Motor neuron (in vitro differentiated cells): ENCODE data around the gene RGS2. TPM values are rescaled to one million over a fixed set of nuclear protein-coding genes. Genes with fewer than 3 reads are reported as not detected.

Source experiments
- ATAC-seq, 8 experiments: fragments of 200-7000 bp; cut with Tn5 transposase; replicated peaks in 6 of 8; 2 replicates each; pipeline ENCODE4 v1.8.0; 2021; ENCODE audit warnings: mild to moderate bottlenecking in 8 of 8, moderate library complexity in 8 of 8
- H3K27ac ChIP-seq, 2 donors: fragments of 250-450 bp; sonication (Bioruptor Pico); 2 replicates each; pipeline ENCODE4 v1.9.0; 2021; ENCODE audit warnings: antibody characterized with exemption in 2 of 2, mild to moderate bottlenecking in 2 of 2, moderate library complexity in 1 of 2
- H3K4me1 ChIP-seq, 2 donors: fragments of 250-450 bp; sonication (Bioruptor Pico); replicated peaks in 1 of 2; 2 replicates each; pipeline ENCODE4 v1.6.1; 2021; ENCODE audit warnings: antibody characterized with exemption in 2 of 2, mild to moderate bottlenecking in 2 of 2, moderate library complexity in 1 of 2
- H3K4me3 ChIP-seq, 5 donors: fragments of 250-450 bp; sonication (Bioruptor Pico); 2 replicates each; pipeline ENCODE4 v1.9.0; 2021; ENCODE audit warnings: antibody characterized with exemption in 5 of 5, mild to moderate bottlenecking in 5 of 5, moderate library complexity in 4 of 5
- WGBS, 10 experiments: fragments of 450-650 bp; shearing (Covaris generic); methylation state at CpG; one replicate each; pipeline ENCODE4 v1.0.0; 2022; 5-methylcytosine and 5-hydroxymethylcytosine counted together
- in situ Hi-C, 9 experiments: fragments of 400-800 bp; cut with MboI; loops; one replicate each; pipeline ENCODE4 v1.15.0; 2021; ENCODE audit warnings: low sequenced_read_pairs in 9 of 9, low pct_unique_long_range_greater_than_20kb in 2 of 9; ENCODE audit not compliant: unreplicated experiment in 9 of 9
- total RNA-seq, 8 experiments: library from RNA; unstranded; fragments of 300-600 nt; gene quantifications; 2 replicates each; pipeline versions ENCODE4 v1.2.3 to v1.2.4, GENCODE V29; 2022

RGS2 gene
- total RNA-seq, 8 experiments from 2014 or later: 8.5 to 93.9 (median 50.1) TPM

DNA sequence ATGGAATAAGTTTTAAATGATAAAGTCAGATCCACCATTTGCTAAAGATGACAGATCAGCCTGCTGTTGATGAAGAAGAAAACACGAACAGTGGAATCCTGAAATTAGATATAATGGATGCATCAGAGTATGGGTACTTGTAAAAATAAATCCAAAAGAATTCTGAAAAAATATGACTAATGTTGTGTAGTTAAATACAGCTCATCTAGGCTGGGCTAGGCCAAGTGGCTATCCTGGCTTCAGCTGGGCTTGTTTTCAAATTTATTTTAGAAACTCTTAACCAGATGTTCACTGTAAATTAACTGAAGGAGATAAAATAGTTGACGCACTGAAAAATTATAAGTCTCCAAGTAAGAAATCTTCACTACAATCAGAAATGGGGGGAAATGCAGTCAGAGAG lies 7.4 kb upstream of the RGS2 start:
- no peak for ATAC-seq
- in situ Hi-C loops: loop anchor here in 4 of 9 experiments (10.0 to 25.0 kb wide), 2 partner anchors 211 to 213 kb away; no protein-coding TSS in a partner anchor
- Histone ChIP-seq H3K27ac (no peak overlapping the region), H3K4me1 (no peaks in the 10 kb centered on the region), H3K4me3 (no peak overlapping the region)
- 32 to 100% (median 90%) methylated on average over 1 to 2 of the region's 2 CpGs for WGBS, 10 experiments

DNA sequence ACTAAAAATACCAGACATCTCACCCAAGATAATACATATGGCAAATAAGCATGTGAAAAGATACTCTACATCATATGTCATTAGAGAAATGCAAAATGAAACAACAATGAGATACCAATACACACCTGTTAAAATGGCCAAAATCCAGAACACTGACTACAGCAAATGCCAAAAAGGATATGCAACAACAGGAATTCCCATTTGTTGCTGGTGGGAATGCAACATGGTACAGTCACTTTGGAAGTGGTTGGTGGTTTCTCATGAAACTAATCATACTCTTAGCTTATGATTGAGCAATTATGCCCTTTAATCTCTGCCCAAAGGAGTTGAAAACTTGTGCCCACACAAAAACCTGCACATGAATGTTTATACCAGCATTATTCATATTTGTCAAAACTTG lies 6.4 kb upstream of the RGS2 start:
- no peak overlapping the region for H3K27ac ChIP-seq
- in situ Hi-C loops: loop anchor here in 4 of 9 experiments (10.0 to 25.0 kb wide), 2 partner anchors 210 to 212 kb away; no protein-coding TSS in a partner anchor

DNA sequence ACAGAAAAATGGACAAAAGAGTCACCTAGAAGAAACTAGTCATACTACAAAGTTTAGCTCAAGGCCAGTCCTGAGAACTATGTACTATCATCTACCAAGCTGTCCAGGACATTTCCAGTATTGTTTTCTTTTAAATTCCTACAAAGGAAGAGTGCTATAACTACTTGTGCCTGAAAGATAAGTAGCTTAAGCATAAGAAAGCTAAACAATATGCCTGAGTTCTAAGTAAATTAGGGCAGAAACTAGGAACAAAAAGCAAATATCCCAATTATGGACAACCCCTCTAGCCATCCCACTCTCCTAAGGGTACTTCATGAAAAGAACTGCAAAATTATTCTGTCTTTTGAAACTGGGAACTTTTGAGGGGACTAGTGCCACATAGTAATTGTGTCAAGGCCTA lies 5.3 kb upstream of the RGS2 start:
- Histone ChIP-seq H3K27ac (no peak overlapping the region), H3K4me3 (no peak overlapping the region), H3K4me1 (peaks cover 4 to 5% of the 10 kb centered on the region in 2 donors)
- no peak for ATAC-seq
- in situ Hi-C loops: loop anchor here in 4 of 9 experiments (10.0 to 25.0 kb wide), 2 partner anchors 209 to 211 kb away; no protein-coding TSS in a partner anchor

More for the DNA sequence above, 6.4 kb upstream of the RGS2 start:
- Histone ChIP-seq H3K4me1 (no peaks in the 10 kb centered on the region), H3K4me3 (no peak overlapping the region)
- ATAC-seq: no peak

DNA sequence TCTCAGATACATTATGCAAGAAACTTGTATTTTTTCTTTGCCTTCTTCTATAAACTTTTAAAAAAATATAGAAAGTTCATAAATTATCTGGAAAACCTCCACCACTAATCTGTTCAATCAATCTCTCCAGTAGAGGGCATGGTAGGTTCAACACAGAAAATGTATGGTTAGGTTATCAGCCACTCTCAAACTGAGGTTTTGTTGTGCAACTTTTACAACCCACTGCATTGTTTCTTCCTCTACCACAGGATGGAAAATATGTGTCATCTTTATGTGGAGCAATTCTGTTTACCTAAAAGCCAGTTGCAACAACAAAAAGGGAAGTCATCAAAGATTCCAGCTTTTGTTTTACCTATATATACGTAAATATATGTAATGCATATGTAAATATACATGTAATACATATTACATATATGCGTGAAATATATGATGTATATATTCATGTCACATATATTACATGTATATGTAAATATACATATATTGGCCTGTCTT lies 3.0 kb upstream of the RGS2 start:
- 30 to 100% (median 100%) methylated on average over 1 to 2 of the region's 2 CpGs; no CpG with 5 or more reads in 3 of the 10 experiments for WGBS, 10 experiments
- peak in 2 of 8 experiments; percentile 2 to 5 for ATAC-seq
- H3K4me3 ChIP-seq: no peak overlapping the region
- H3K27ac ChIP-seq: no peak overlapping the region
- H3K4me1 ChIP-seq: peaks cover 10 to 12% of the 10 kb centered on the region in 2 donors
- in situ Hi-C loops: loop anchor here in 4 of 9 experiments (10.0 to 25.0 kb wide), 2 partner anchors 206 to 209 kb away; no protein-coding TSS in a partner anchor

DNA sequence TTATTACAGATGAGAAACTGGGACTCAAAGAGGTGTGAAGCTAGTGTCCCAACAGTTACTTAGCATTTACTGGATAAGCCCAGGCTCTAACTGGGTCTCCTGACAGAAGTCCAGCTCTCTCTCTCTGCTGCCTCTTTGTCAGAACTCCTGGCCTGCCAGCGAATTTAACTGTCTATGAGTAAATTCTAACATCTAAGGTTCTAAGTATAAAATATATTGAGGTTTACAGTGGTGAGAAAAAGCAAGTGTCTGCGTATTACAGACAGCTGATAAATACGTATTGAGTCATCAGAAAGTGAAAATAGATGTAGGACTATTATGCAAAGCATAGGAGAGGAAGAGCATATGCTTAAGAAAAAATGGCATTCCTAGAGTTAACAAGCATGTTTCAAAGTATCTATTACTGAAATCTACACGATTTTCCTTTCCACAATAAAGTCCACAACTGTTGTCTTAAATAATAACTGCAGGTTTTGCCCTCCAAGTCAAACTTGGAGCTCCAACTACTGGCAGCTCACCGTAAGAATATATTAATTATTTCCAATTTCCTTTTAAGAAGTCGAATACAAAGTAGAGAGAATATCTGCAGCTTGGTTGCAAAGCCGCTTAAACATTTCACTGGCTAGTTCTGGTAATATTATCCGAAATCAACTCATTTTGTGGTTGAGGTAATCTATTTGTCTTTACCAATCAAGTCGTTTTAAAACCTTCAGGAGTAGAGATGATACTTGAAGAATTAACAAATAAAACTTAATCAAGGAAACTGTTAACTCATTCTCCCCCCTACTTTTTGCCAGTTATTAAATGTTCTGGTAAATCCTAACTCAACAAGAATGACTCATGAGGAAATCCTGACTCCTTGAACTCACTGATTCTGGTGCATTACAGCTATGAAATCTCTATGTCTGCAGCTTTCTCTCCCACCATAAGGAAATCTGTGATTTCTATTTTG lies 1.4 kb upstream of the RGS2 start:
- Histone ChIP-seq H3K4me1 (peaks cover 12 to 15% of the 10 kb centered on the region in 2 donors), H3K27ac (peak overlapping the region; percentile 49 to 74), H3K4me3 (peak overlapping the region; percentile 57 to 85 (median 74))
- 4 to 100% (median 81%) methylated on average over 1 to 9 of the region's 9 CpGs for WGBS, 10 experiments
- ATAC-seq: no peak
- in situ Hi-C loops: loop anchor here in 4 of 9 experiments (10.0 to 25.0 kb wide), 2 partner anchors 205 to 207 kb away; no protein-coding TSS in a partner anchor

DNA sequence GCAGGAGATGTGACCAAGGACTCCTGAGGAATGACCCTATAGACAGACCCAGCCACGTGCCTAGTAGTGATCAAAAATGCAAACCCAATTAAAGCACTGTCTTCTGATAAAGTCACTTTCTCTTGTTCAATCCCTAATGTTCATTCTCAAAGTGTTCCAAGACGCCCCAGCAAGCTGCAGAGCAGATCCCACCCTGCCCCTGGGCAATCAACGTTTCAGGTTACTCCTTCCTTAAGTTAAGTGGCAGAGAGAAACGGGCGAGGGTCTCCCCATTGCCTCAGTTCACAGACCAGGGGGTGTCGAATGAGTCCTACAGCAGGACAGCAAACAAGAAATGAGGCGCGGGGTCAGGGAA lies 699 bp upstream of the RGS2 start:
- ATAC-seq: peak in 5 of 8 experiments; percentile 0 to 6 (median 1)
- 0 to 50% (median 11%) methylated on average over 1 to 7 of the region's 8 CpGs; no CpG with 5 or more reads in 2 of the 10 experiments for WGBS, 10 experiments
- Histone ChIP-seq H3K4me3 (peak overlapping the region; percentile 57 to 85 (median 74)), H3K27ac (peak overlapping the region; percentile 49 to 74), H3K4me1 (peaks cover 12 to 15% of the 10 kb centered on the region in 2 donors)
- in situ Hi-C loops: loop anchor here in 4 of 9 experiments (10.0 to 25.0 kb wide), 2 partner anchors 204 to 207 kb away; no protein-coding TSS in a partner anchor

DNA sequence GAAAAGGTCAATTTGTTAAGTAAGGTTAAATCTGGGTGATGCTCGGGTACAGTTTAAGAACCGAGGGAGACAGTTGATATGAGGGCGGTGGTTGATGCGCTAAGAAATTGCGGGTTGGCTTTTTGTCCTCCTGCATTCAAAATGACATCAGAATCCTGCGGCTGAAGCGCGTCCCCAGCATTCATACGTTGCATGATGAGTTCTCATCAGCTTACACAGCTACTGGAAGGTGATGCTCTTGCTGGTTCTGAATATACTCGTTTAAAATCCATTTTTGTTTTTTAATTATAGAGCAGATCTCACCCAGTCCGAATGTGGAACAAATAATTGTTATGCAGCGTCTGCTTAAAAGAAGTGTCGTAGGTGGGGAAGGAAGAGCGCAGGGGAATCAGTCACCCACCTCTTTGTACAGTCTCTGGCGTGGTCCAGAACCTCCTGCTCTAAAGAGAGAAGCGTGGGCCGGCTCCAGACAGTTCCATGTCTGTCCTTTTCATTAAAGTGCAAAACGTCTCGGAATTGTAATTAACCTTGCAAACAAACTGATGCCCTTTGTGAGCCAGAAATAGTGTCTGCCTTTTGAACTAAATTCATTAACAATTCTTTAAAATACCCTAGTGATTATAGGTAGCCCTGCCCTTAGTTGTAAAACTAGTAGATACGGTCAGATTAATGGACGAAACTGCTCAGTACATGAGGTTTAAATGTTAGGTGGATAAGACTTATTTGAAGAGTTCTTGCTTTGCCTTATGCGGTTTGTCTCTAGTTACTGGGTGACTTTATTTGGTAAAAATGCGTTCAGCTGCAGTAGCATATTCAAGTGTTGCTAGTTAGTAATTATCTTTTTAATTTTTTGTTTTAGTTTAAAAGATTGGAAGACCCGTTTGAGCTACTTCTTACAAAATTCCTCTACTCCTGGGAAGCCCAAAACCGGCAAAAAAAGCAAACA lies 741 bp downstream of the RGS2 start:
- 0 to 22% (median 9%) methylated on average over 5 to 25 of the region's 25 CpGs for WGBS, 10 experiments
- Histone ChIP-seq H3K4me3 (peak overlapping the region; percentile 57 to 85 (median 74)), H3K4me1 (peaks cover 12 to 15% of the 10 kb centered on the region in 2 donors), H3K27ac (peak overlapping the region; percentile 51 to 85)
- ATAC-seq: peak; percentile 5 to 35 (median 24)
- in situ Hi-C loops: loop anchor here in 4 of 9 experiments (10.0 to 25.0 kb wide), 2 partner anchors 203 to 205 kb away; no protein-coding TSS in a partner anchor

DNA sequence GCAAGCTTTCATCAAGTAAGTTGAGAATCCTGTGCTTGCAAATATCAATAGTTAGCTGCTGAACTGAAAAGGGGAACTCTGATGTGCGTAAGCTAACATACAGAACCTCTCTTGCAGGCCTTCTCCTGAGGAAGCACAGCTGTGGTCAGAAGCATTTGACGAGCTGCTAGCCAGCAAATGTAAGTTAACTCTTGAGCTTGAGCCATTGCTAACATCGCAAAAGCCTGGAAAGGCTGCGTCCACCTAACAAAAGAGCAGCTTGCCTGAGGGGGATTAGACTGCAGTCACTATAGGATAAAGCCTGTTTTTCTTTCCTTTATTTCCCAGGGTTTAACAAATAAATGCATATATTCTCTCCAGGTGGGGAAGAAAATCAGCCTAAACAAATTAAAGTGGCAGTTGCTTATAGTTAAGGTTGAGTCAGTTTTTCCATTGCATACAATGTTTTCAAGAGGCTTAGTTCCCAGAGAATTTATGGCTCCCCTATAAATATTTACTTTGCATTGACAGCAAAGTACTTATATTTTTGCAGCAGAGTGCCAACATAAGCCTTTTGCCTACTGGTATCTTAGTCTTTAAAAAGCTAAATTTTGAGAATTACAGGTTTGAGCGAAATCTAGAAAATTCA lies 1.5 kb downstream of the RGS2 start:
- no peak overlapping the region for H3K27ac ChIP-seq

DNA sequence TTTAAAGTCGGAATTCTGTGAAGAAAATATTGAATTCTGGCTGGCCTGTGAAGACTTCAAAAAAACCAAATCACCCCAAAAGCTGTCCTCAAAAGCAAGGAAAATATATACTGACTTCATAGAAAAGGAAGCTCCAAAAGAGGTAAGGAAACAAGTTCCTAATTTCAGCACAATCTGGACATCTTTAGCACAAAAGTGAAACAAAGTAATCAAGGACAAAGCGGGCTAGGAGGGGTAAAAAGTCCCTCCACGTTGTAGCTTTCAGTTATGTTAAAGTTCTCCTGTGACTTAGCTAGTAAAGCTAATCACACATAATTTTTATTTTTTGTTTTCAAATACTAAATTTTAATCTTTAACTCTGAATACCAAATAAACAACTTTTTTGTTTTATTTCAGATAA lies 2.2 kb downstream of the RGS2 start:
- in situ Hi-C loops: loop anchor here in 3 of 9 experiments (25.0 kb wide), 1 partner anchor 201 kb away; no protein-coding TSS in a partner anchor
- Histone ChIP-seq H3K4me3 (peak overlapping the region in 2 of 5 donors; percentile 74 to 85), H3K27ac (no peak overlapping the region), H3K4me1 (peaks cover 12 to 15% of the 10 kb centered on the region in 2 donors)
- ATAC-seq: no peak
- 41 to 100% (median 77%) methylated on average over 1 to 3 of the region's 3 CpGs; no CpG with 5 or more reads in 1 of the 10 experiments for WGBS, 10 experiments

More for the DNA sequence above, 1.5 kb downstream of the RGS2 start:
- H3K4me3 ChIP-seq: peak overlapping the region; percentile 57 to 85 (median 74)
- 33 to 100% (median 80%) methylated on average over 1 to 5 of the region's 5 CpGs; no CpG with 5 or more reads in 1 of the 10 experiments for WGBS, 10 experiments
- no peak for ATAC-seq
- H3K4me1 ChIP-seq: peaks cover 12 to 15% of the 10 kb centered on the region in 2 donors
- in situ Hi-C loops: loop anchor here in 3 of 9 experiments (25.0 kb wide), 1 partner anchor 202 kb away; no protein-coding TSS in a partner anchor

DNA sequence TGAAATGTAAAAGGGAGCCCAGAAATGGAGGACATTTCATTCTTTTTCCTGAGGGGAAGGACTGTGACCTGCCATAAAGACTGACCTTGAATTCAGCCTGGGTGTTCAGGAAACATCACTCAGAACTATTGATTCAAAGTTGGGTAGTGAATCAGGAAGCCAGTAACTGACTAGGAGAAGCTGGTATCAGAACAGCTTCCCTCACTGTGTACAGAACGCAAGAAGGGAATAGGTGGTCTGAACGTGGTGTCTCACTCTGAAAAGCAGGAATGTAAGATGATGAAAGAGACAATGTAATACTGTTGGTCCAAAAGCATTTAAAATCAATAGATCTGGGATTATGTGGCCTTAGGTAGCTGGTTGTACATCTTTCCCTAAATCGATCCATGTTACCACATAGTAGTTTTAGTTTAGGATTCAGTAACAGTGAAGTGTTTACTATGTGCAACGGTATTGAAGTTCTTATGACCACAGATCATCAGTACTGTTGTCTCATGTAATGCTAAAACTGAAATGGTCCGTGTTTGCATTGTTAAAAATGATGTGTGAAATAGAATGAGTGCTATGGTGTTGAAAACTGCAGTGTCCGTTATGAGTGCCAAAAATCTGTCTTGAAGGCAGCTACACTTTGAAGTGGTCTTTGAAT lies 2.9 kb downstream of the RGS2 start:
- peaks cover 12 to 15% of the 10 kb centered on the region in 2 donors for H3K4me1 ChIP-seq
- in situ Hi-C loops: loop anchor here in 3 of 9 experiments (25.0 kb wide), 1 partner anchor 201 kb away; no protein-coding TSS in a partner anchor
- H3K4me3 ChIP-seq: no peak overlapping the region
- 50 to 100% (median 88%) methylated on average over 2 to 6 of the region's 6 CpGs for WGBS, 10 experiments
- ATAC-seq: no peak
- no peak overlapping the region for H3K27ac ChIP-seq

DNA sequence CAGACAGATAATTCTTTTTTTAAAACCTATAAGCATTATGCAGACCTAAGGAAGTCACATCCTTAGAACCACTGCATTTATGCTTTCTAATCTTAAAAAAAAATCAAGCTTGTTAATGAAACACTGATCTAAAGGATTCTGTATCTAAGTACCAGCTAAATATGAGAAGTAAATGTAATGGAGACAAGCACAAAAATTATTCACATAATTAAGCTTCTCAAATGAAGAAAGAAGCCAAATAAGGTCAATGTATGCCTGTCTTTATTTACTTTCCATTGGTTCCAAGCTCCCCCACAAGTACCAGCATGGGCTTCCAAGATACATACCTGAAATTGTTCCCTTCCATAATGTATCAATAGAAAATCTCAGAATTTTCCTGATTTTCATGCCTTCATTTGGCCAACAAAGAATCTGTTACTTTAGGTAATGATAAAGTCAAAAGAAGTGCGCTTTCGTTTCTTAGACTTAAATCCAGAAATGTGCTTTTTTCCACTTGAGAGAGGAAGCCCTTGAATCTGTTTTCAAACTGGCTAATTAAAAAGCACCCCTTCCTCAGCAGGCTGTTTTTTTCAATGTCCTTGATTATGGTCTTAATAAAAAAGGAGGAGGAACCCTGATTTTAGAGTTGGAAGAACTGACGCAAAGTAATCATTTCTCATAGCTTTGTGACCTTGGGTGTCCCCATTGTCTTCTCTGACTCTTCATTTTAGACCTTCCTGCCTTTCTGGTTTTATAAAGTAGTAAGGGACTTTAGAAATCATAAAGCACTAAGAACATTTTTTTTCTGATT lies 3.8 kb downstream of the RGS2 start:
- 89 to 100% (median 96%) methylated on average over 1 to 3 of the region's 3 CpGs; no CpG with 5 or more reads in 1 of the 10 experiments for WGBS, 10 experiments

More for the DNA sequence above, 3.8 kb downstream of the RGS2 start:
- in situ Hi-C loops: loop anchor here in 3 of 9 experiments (25.0 kb wide), 1 partner anchor 200 kb away; no protein-coding TSS in a partner anchor
- H3K4me3 ChIP-seq: no peak overlapping the region
- no peak overlapping the region for H3K27ac ChIP-seq
- H3K4me1 ChIP-seq: peaks cover 12 to 15% of the 10 kb centered on the region in 2 donors
- ATAC-seq: no peak
